Liver (tissue), 9 donors: Measurements from ENCODE around the gene EMP3. TPM values are rescaled to one million over a fixed set of nuclear protein-coding genes. Genes with fewer than 3 reads are reported as not detected.

Experiments
- DNase-seq: peaks from one replicate; pipeline ENCODE4 v3.0.0-alpha.2; 2017; ENCODE audit warnings: low spot score
- H3K27ac ChIP-seq, 2 donors: one replicate each; pipeline ENCODE4 v1.7.0; 2013; ENCODE audit warnings: inconsistent platforms in 2 of 2, low read length in 2 of 2, control low read depth in 1 of 2, low read depth in 1 of 2, mild to moderate bottlenecking in 1 of 2
- H3K27me3 ChIP-seq, 4 donors: one replicate each; pipeline versions ENCODE4 v1.6.1 to v1.7.0; 2013; ENCODE audit warnings: low read length in 3 of 4, inconsistent platforms in 1 of 4, mild to moderate bottlenecking in 1 of 4, moderate library complexity in 1 of 4; ENCODE audit not compliant: control insufficient read depth in 4 of 4, insufficient read depth in 4 of 4
- H3K36me3 ChIP-seq, 4 donors: one replicate each; pipeline versions ENCODE4 v1.6.1 to v1.7.0; 2013; ENCODE audit warnings: low read length in 3 of 4, mild to moderate bottlenecking in 3 of 4, low read depth in 1 of 4, moderate library complexity in 1 of 4; ENCODE audit not compliant: control insufficient read depth in 4 of 4, insufficient read depth in 3 of 4
- H3K4me1 ChIP-seq, 4 donors: one replicate each; pipeline versions ENCODE4 v1.6.1 to v1.7.0; 2013; ENCODE audit warnings: low read length in 3 of 4, mild to moderate bottlenecking in 3 of 4, moderate library complexity in 1 of 4; ENCODE audit not compliant: control insufficient read depth in 4 of 4, insufficient read depth in 4 of 4
- H3K4me3 ChIP-seq, 3 donors: one replicate each; pipeline versions ENCODE4 v1.6.1 to v1.7.0; 2013; ENCODE audit warnings: low read length in 3 of 3, control low read depth in 1 of 3, low read depth in 1 of 3, mild to moderate bottlenecking in 1 of 3
- H3K9ac ChIP-seq, 2 donors: one replicate each; pipeline ENCODE4 v1.7.0; 2013; ENCODE audit warnings: low read length in 2 of 2, mild to moderate bottlenecking in 2 of 2, moderate library complexity in 2 of 2, control low read depth in 1 of 2, low read depth in 1 of 2
- H3K9me3 ChIP-seq, 4 donors: one replicate each; pipeline versions ENCODE4 v1.6.1 to v1.7.0; 2013; ENCODE audit warnings: low read length in 3 of 4; ENCODE audit not compliant: control insufficient read depth in 4 of 4
- EGR1 ChIP-seq, 2 donors: IDR thresholded peaks; 2 replicates each; pipeline ENCODE4 v1.6.1; 2016 to 2018; ENCODE audit warnings: antibody characterized with exemption in 2 of 2, low read depth in 2 of 2
- FOXA1 ChIP-seq: IDR thresholded peaks from 2 replicates; pipeline ENCODE4 v1.6.1; 2016; ENCODE audit warnings: antibody characterized with exemption
- FOXA2 ChIP-seq: IDR thresholded peaks from 2 replicates; pipeline ENCODE4 v1.6.1; 2016; ENCODE audit warnings: antibody characterized with exemption
- GABPA ChIP-seq, 2 donors: IDR thresholded peaks in 1 of 2; conservative IDR thresholded peaks in 1 of 2; 2 replicates each; pipeline ENCODE4 v1.6.1; 2016; ENCODE audit warnings: antibody characterized with exemption in 2 of 2, mild to moderate bottlenecking in 1 of 2, moderate library complexity in 1 of 2
- HNF4A ChIP-seq, 2 donors: conservative IDR thresholded peaks; 2 replicates each; pipeline ENCODE4 v1.6.1; 2016; ENCODE audit warnings: antibody characterized with exemption in 2 of 2, mild to moderate bottlenecking in 2 of 2
- HNF4G ChIP-seq: IDR thresholded peaks from 2 replicates; pipeline ENCODE4 v1.6.1; 2016; ENCODE audit warnings: antibody characterized with exemption
- JUND ChIP-seq, 2 donors: IDR thresholded peaks; 2 replicates each; pipeline ENCODE4 v1.6.1; 2016; ENCODE audit warnings: antibody characterized with exemption in 2 of 2
- RXRA ChIP-seq, 2 donors: IDR thresholded peaks; 2 replicates each; pipeline ENCODE4 v1.6.1; 2017 to 2018; ENCODE audit warnings: antibody characterized with exemption in 2 of 2, mild to moderate bottlenecking in 1 of 2
- SP1 ChIP-seq: IDR thresholded peaks from 2 replicates; pipeline ENCODE4 v1.6.1; 2018; ENCODE audit warnings: antibody characterized with exemption, mild to moderate bottlenecking
- TAF1 ChIP-seq: conservative IDR thresholded peaks from 2 replicates; pipeline ENCODE4 v1.6.1; 2016; ENCODE audit warnings: antibody characterized with exemption, mild to moderate bottlenecking
- WGBS: extraction: QIAGEN DNeasy Blood & Tissue Kit; methylation state at CpG from one replicate; pipeline ENCODE4 v1.1.7; 2013; 5-methylcytosine and 5-hydroxymethylcytosine counted together
- polyA plus RNA-seq, 2 donors: library from polyadenylated mRNA; stranded (reverse) in 1 of 2; unstranded in 1 of 2; fragments of 200-250 nt in 1 of 2; fragments of >200 nt in 1 of 2; fragmentation: Nextera tagmentation in 1 of 2; extraction: Ambion mirVana in 1 of 2; gene quantifications; one replicate each; pipeline versions ENCODE4 v1.2.1 to v1.2.3, GENCODE V29; 2013 to 2015
- total RNA-seq, 2 donors: library from RNA; depleted of rRNA; stranded (reverse); fragments of >200 nt; gene quantifications; one replicate each; pipeline ENCODE4 v1.2.3, GENCODE V29; 2014
- TF ChIP-seq, protein P1 (sequence below): IDR thresholded peaks from 2 replicates; pipeline ENCODE4 v1.6.1; 2016; ENCODE audit warnings: antibody characterized with exemption
- TF ChIP-seq, protein P2 (sequence below): IDR thresholded peaks from 2 replicates; pipeline ENCODE4 v1.6.1; 2016; ENCODE audit warnings: antibody characterized with exemption
- TF ChIP-seq, protein P3 (sequence below): IDR thresholded peaks from 2 replicates; pipeline ENCODE4 v1.6.1; 2016; ENCODE audit warnings: antibody characterized with exemption, mild to moderate bottlenecking
- TF ChIP-seq, protein P4 (sequence below): fragments of 150-350 bp; IDR thresholded peaks from 2 replicates; pipeline ENCODE4 v1.5.1; 2017; ENCODE audit warnings: improper control_type of control experiment, low read depth, low read length; ENCODE audit not compliant: missing input control
- donor health status: healthy.
- donor health status: healthy.
- donor health status: healthy.
- donor health status: healthy.
- donor health status: healthy.

EMP3 gene
- total and polyA plus RNA-seq, 4 donors = 4.5 to 16.6 (median 11.7) TPM

DNA sequence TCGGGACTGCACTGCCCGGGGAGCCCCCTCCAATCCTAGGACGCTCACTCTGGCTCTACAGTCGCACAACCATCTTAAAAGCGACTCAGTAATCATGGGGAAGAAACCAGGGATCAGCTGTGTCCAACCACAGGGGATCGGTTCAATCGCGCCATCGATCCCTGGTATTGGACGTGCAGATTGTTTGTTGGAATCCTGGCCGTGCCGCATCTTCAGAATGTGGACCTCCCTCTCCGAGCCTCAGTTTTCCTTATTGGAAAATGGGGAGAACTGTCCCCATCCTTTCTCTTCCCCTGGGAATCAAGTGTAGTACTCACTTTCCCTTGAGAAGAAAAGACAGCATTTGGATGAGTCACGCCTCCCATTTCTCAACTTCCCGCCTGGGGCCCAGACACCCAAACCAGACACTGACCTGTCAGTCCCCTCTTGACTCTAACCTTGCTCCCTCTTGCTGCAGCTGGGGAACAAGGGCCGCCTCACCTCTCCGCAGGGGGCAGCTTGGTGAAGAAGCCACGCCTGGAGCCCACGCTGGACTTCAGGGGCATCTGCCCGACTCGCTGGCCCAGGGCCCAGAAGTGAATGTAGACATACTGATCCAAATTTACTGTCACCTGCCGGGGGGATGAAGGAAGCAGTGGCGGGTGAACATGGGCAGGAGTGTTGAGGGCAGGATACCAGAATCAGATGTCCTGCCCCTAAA is 17.6 kb downstream of the EMP3 start (continued):
- TF ChIP-seq, protein P1, sequence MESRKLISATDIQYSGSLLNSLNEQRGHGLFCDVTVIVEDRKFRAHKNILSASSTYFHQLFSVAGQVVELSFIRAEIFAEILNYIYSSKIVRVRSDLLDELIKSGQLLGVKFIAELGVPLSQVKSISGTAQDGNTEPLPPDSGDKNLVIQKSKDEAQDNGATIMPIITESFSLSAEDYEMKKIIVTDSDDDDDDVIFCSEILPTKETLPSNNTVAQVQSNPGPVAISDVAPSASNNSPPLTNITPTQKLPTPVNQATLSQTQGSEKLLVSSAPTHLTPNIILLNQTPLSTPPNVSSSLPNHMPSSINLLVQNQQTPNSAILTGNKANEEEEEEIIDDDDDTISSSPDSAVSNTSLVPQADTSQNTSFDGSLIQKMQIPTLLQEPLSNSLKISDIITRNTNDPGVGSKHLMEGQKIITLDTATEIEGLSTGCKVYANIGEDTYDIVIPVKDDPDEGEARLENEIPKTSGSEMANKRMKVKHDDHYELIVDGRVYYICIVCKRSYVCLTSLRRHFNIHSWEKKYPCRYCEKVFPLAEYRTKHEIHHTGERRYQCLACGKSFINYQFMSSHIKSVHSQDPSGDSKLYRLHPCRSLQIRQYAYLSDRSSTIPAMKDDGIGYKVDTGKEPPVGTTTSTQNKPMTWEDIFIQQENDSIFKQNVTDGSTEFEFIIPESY = no peak
- TF ChIP-seq, protein P2, sequence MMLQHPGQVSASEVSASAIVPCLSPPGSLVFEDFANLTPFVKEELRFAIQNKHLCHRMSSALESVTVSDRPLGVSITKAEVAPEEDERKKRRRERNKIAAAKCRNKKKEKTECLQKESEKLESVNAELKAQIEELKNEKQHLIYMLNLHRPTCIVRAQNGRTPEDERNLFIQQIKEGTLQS = no peak

DNA sequence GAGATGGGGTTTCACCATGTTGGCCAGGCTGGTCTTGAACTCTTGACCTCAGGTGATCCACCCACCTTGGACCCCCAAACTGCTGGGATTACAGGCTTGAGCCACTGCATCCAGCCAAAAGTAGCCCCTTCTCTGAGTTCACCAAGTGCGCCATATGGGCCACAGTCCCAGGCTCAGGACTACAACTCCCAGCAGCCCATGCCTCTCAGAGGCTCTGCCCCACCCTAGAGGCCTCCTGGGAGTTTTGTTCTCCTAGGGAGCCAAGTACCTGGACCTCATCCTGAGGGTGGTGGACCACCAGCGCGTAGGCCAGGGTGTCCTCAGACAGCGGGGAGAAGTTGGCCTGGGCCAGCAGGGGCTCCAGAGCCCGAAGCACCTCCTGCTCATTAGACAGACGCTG is 19.5 kb downstream of the EMP3 start:
- no peaks in the 10 kb centered on the region for H3K4me1 ChIP-seq
- H3K9ac ChIP-seq = no peak overlapping the region
- no peak overlapping the region for H3K4me3 ChIP-seq
- H3K27me3 ChIP-seq = no peaks in the 10 kb centered on the region
- TF ChIP-seq GABPA (IDR thresholded peaks at IDR 0.05 in 1 of 2, conservative IDR thresholded peaks at IDR 0.05 in 1 of 2) (no peak), RXRA (IDR thresholded peaks at IDR 0.05) (no peak), EGR1 (IDR thresholded peaks at IDR 0.05; ENCODE audit: low read depth in 2 of 2) (no peak), HNF4G (no peak), SP1 (no peak), FOXA2 (no peak), FOXA1 (no peak), HNF4A (conservative IDR thresholded peaks at IDR 0.05) (no peak)
- TF ChIP-seq, protein P3, sequence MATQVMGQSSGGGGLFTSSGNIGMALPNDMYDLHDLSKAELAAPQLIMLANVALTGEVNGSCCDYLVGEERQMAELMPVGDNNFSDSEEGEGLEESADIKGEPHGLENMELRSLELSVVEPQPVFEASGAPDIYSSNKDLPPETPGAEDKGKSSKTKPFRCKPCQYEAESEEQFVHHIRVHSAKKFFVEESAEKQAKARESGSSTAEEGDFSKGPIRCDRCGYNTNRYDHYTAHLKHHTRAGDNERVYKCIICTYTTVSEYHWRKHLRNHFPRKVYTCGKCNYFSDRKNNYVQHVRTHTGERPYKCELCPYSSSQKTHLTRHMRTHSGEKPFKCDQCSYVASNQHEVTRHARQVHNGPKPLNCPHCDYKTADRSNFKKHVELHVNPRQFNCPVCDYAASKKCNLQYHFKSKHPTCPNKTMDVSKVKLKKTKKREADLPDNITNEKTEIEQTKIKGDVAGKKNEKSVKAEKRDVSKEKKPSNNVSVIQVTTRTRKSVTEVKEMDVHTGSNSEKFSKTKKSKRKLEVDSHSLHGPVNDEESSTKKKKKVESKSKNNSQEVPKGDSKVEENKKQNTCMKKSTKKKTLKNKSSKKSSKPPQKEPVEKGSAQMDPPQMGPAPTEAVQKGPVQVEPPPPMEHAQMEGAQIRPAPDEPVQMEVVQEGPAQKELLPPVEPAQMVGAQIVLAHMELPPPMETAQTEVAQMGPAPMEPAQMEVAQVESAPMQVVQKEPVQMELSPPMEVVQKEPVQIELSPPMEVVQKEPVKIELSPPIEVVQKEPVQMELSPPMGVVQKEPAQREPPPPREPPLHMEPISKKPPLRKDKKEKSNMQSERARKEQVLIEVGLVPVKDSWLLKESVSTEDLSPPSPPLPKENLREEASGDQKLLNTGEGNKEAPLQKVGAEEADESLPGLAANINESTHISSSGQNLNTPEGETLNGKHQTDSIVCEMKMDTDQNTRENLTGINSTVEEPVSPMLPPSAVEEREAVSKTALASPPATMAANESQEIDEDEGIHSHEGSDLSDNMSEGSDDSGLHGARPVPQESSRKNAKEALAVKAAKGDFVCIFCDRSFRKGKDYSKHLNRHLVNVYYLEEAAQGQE = no peak
- TF ChIP-seq, protein P4, sequence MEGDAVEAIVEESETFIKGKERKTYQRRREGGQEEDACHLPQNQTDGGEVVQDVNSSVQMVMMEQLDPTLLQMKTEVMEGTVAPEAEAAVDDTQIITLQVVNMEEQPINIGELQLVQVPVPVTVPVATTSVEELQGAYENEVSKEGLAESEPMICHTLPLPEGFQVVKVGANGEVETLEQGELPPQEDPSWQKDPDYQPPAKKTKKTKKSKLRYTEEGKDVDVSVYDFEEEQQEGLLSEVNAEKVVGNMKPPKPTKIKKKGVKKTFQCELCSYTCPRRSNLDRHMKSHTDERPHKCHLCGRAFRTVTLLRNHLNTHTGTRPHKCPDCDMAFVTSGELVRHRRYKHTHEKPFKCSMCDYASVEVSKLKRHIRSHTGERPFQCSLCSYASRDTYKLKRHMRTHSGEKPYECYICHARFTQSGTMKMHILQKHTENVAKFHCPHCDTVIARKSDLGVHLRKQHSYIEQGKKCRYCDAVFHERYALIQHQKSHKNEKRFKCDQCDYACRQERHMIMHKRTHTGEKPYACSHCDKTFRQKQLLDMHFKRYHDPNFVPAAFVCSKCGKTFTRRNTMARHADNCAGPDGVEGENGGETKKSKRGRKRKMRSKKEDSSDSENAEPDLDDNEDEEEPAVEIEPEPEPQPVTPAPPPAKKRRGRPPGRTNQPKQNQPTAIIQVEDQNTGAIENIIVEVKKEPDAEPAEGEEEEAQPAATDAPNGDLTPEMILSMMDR = no peak
- peaks cover 0 to 8% (median 4%) of the 10 kb centered on the region in 4 donors for H3K36me3 ChIP-seq
- no peaks in the 10 kb centered on the region for H3K9me3 ChIP-seq
- 97% methylated on average over 6 of the region's 6 CpGs for WGBS
- DNase-seq = no peak
- H3K27ac ChIP-seq = no peak overlapping the region

DNA sequence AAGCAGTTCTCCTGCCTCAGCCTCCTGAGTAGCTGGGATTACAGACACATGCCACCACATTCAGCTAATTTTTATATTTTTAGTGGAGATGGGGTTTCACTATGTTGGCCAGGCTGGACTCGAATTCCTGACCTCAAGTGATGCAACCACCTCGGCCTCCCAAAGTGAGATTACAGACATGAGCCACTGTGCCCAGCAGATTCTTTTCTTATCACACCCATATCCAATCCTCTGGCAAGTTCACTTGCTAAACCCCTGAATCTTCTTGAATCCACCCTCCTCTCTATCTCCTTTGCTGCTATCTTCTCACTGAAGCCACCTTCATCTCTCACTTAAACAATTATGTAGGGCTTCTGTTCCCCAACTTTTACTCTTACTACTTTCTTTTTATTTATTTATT is 20.8 kb downstream of the EMP3 start:
- H3K9ac ChIP-seq = no peak overlapping the region
- H3K4me3 ChIP-seq = no peak overlapping the region
- no peaks in the 10 kb centered on the region for H3K27me3 ChIP-seq
- 99% methylated on average over 2 of the region's 2 CpGs for WGBS
- no peak overlapping the region for H3K27ac ChIP-seq
- no peak for TF ChIP-seq JUND (IDR thresholded peaks at IDR 0.05)
- TF ChIP-seq RXRA (IDR thresholded peaks at IDR 0.05) = no peak
- TF ChIP-seq TAF1 = no peak
- no peak for TF ChIP-seq HNF4G
- TF ChIP-seq GABPA (IDR thresholded peaks at IDR 0.05 in 1 of 2, conservative IDR thresholded peaks at IDR 0.05 in 1 of 2) = no peak
- TF ChIP-seq, protein P1 = no peak
- no peak for TF ChIP-seq EGR1 (IDR thresholded peaks at IDR 0.05; ENCODE audit: low read depth in 2 of 2)
- H3K9me3 ChIP-seq = no peaks in the 10 kb centered on the region
- peaks cover 0 to 8% (median 4%) of the 10 kb centered on the region in 4 donors for H3K36me3 ChIP-seq
- no peak for DNase-seq
- no peaks in the 10 kb centered on the region for H3K4me1 ChIP-seq
